GM19395 (cell line): ENCODE measurements around the gene PAQR8.
"Not testable (repeated sequence)": the region's sequence is repeated elsewhere in the genome, so short reads cannot be mapped to it uniquely, and the experiment has no call there.

Experiments
- ATAC-seq: cut with Tn5 transposase; IDR thresholded peaks from one replicate; pipeline ENCODE4 v1.9.1; 2021; ENCODE audit warnings: mild to moderate bottlenecking, moderate library complexity; ENCODE audit not compliant: unreplicated experiment

The PAQR8 gene

GRCh38 chr6:52375780-52376556 lies 14.0 kb downstream of the PAQR8 start:
- no peak for ATAC-seq

- no peak for ATAC-seq
Observed at GRCh38 chr6:52376763-52377162, 14.8 kb downstream of the PAQR8 start.

- ATAC-seq = peak; percentile 63
Observed at GRCh38 chr6:52377538-52378221, 15.7 kb downstream of the PAQR8 start.

- no peak for ATAC-seq
Observed at GRCh38 chr6:52381249-52381648, 19.3 kb downstream of the PAQR8 start.

- ATAC-seq = no peak
Observed at GRCh38 chr6:52384145-52384766, 22.3 kb downstream of the PAQR8 start.

DNA sequence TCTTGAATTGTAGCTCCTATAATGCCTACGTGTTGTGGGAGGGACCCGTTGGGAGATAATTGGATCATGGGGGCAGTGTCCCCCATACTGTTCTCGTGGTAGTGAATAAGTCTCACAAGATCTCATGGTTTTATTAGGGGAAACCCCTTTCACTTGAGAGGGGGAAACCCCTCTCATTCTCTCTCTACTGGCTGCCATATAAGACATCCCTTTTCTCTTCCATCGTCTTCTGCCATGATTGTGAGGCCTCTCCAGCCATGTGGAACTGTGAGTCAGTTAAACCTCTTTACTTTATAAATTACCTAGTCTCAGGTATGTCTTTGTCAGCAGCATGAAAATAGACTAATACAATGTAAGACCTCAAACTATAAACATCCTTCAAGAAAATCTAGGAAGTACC lies 23.1 kb downstream of the PAQR8 start:
- ATAC-seq = no peak

DNA sequence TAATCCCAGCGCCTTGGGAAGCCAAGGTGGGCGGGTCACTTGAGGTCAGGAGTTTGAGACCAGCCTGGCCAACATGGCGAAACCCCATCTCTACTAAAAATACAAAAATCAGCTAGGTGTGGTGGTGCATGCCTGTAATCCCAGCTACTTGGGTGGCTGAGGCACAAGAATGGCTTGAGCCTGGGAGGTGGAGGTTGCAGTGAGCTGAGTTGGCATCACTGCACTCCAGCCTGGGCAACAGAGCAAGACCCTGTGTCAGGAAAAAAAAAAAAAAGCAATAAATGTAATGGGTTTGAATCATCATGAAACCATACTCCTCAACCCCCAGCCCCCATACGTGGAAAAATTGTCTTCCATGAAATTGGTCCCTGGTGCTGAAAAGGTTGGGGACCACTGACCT lies 26.2 kb downstream of the PAQR8 start:
- ATAC-seq = not testable (repeated sequence)

- no peak for ATAC-seq
Observed at GRCh38 chr6:52388790-52389189, 26.8 kb downstream of the PAQR8 start.

DNA sequence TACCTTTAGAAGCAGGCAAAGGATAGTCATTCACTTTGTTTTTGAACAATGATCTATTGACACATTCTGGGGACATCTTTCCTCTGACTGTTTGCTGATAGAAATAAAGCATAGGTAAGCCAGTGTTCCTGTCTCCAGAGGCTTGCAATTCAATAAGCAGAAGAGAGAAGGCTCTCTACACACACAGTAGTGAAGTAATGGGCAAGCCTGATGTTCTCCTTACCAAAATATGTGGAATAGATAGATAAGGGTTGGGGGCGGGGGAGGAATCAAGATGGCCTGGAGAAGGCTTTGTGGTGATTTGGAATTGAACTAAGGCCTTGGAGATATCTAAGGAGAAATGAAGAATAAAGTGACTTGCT lies 27.3 kb downstream of the PAQR8 start:
- ATAC-seq = no peak

GRCh38 chr6:52389626-52390360 lies 27.8 kb downstream of the PAQR8 start:
- peak; percentile 73 for ATAC-seq

DNA sequence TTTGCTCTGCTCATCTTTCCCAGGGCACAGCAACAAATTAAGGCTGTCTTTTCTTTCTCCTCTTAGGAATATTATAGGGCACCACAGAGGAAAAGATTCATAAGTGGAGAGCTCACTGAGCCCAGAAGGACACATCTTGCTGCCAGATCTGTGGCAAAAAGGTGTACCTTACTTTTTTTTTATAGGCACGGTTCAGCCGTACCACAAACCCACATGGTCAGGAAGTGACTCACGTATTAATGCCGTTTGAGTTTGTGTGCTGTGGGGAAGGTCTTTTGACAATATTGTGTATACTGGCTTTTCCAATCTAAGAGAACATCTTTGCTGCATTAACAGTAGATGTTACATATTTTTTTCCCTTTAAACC lies 28.4 kb downstream of the PAQR8 start:
- peak; percentile 52 for ATAC-seq

GRCh38 chr6:52391599-52391998 lies 29.6 kb downstream of the PAQR8 start:
- no peak for ATAC-seq

GRCh38 chr6:52392944-52393343 lies 31.0 kb downstream of the PAQR8 start:
- no peak for ATAC-seq

DNA sequence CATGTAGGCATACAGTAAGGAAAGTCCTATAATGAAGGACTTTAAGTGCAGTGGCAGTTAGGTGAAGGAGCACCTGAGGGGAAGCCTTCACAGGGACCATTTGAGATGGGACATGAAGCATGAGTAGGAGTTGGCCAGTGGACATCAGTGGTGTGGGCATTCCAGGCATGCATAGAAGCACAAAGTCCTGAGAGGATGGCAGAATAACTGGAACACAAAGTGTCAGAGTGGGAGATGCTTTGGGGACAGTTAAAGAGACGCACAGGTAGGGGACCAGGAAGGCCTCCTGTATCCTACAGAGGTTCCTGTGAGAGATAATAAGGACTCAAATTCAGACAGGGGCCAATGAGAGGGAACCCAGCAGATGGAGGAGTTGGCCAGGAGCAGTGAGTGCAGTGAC lies 31.8 kb downstream of the PAQR8 start:
- ATAC-seq = no peak

- peak; percentile 63 for ATAC-seq
Observed at GRCh38 chr6:52394251-52394666, 32.3 kb downstream of the PAQR8 start.

DNA sequence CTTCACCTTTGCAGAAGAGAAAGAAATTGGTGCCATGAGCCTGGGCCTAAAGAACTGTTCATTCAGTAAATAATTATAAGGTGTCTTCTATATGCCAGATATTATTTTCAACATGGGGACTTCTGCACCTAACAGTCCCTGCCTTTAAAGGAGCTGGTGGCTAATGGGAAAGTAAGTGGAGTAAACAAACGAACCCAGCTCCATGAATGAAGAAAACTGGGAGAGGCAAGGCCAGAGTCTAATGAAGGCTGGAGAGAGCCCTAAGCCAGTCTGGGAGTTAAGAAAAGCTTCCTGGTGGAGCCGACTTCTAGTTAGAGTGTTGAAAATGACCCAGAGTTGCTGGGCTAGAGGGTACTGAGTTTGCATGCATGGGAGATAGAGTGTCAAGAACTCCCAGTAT lies 34.0 kb downstream of the PAQR8 start:
- ATAC-seq = no peak

GRCh38 chr6:52399511-52400312 lies 37.8 kb downstream of the PAQR8 start:
- ATAC-seq = no peak

DNA sequence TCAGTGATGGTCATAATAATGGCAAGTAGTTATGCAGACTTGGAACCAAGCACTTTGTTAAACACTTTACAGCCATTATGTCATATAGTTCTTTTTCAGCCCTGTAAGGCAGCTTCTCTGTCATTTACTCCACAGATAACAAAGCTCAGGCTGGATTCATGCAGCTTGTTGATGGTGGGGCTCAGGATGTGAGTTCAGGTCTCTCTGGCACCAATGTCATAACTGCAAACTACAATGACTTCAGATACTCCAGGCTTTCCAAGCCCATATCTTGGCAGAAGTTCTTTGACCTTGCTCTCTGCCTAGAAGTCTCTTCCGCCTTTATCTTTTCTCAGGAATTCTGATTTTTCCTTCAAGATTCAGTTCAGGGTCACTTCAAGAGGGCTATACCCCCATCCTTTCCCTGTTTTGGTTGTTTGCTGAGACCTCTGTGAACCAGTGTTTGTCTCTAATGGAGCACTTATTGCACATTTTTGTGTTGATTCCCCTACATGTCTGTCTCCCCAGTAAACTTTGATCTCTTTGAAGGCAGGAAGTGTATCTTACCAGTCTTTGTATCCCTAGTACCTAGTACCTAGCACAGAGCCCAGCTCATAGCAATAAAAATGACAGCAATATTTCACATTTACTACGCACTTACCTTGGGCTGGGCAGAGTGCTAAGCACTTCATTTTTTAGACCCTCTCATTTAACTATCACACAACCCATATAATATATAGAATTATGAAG lies 38.5 kb downstream of the PAQR8 start:
- no peak for ATAC-seq

DNA sequence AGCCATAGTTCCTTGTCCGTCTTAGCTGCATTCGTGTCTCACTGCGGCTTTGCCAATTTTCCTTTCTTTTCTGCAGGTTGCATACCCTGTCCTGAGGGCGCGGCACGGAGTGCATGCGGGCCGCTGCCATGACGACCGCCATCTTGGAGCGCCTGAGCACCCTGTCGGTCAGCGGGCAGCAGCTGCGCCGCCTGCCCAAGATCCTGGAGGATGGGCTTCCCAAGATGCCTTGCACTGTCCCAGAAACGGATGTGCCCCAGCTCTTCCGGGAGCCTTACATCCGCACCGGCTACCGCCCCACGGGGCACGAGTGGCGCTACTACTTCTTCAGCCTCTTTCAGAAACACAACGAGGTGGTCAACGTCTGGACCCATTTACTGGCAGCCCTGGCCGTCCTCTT lies 41.1 kb downstream of the PAQR8 start:
- no peak for ATAC-seq

DNA sequence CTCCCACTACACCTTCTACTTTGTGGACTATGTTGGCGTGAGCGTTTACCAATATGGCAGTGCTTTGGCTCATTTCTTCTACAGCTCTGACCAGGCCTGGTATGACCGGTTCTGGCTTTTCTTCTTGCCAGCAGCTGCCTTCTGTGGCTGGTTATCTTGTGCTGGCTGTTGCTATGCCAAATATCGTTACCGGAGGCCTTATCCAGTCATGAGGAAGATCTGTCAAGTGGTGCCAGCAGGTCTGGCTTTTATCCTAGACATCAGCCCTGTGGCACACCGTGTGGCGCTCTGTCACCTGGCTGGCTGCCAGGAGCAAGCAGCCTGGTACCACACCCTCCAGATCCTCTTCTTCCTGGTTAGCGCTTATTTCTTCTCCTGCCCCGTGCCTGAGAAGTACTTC lies 41.7 kb downstream of the PAQR8 start:
- no peak for ATAC-seq
